K562 treated with DMSO at 1 percent for 24 hours (cell line): ENCODE data around the gene IFNL4. TPM values are rescaled to one million over a fixed set of nuclear protein-coding genes. Genes with fewer than 3 reads are reported as not detected.

Experiments used
- total RNA-seq: library from RNA; unstranded; fragments of 300-600 nt; gene quantifications from 2 replicates; pipeline ENCODE4 v1.2.3, GENCODE V29; 2022; ENCODE audit warnings: low read depth; ENCODE audit not compliant: insufficient read depth

The IFNL4 gene
- total RNA-seq, result not detected in 2 replicates

DNA sequence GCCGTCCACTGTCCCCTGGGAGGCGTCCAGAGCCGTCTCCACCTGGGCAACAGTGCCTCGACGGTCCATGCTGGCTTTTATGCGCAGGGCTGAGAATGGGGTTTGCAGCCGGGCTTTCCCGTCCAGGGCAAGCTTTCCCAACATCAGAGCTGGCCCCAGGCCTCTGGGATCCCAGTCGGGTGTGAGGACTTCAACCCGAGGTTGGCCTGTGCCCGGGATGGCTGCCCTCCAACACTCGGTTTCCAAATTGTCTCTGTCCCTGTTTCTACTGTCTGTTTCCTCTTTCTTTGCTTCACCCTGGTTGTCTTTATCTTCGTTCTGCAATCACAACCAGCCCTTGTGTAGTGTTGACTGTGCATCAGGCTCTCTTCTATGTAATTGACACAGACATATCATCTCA, at the start of gene IFNL4:
IFNL4 (minus strand) TSS at position 51 of the 400 bp plus-strand sequence.

DNA sequence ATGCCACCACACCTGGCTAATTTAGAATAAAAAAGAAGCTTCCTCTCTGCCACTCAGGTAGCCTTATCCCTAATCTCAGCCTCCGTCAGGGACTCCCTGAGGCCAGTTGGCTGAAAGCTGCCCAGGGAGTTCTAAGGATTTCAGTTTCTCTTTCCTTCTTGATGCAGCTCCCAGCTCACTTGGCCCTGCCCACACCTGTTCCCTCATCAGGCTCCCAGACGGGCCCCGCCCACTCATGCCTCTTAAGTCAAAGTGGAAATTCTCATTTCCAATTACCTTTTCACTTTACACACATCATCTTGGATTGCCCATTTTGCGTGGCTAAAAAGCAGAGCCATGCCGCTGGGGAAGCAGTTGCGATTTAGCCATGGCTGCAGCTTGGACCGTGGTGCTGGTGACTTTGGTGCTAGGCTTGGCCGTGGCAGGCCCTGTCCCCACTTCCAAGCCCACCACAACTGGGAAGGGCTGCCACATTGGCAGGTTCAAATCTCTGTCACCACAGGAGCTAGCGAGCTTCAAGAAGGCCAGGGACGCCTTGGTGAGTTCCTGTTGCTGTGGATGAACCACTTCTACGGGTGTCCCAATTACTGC, 47.5 kb upstream of the IFNL4 start, which contains the start of gene IFNL1:
IFNL1 (plus strand) TSS at position 353 of the 591 bp plus-strand sequence; CDS start at position 368, 15 bp downstream.

DNA sequence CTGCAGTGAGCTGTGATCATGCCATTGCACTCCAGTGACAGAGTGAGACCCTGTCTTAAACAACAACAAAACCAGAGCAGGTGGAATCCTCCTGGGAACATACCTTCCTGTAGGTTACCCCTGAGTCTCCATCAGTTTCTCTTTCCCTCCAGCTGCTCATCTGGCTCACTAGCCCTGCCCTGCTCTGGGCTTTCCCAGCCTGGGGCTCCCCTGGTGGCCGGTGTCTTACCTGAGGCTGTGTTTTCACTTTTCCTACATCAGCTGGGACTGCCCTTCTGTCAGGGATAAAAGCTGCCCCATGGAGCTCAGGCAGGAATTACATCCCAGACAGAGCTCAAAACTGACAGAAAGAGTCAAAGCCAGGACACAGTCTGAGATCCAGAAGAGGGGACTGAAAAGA, 19.4 kb upstream of the IFNL4 start, which contains the start of gene IFNL2:
IFNL2 (plus strand) TSS at position 312 of the 400 bp plus-strand sequence. CDS start 173 bp downstream, outside the sequence.

DNA sequence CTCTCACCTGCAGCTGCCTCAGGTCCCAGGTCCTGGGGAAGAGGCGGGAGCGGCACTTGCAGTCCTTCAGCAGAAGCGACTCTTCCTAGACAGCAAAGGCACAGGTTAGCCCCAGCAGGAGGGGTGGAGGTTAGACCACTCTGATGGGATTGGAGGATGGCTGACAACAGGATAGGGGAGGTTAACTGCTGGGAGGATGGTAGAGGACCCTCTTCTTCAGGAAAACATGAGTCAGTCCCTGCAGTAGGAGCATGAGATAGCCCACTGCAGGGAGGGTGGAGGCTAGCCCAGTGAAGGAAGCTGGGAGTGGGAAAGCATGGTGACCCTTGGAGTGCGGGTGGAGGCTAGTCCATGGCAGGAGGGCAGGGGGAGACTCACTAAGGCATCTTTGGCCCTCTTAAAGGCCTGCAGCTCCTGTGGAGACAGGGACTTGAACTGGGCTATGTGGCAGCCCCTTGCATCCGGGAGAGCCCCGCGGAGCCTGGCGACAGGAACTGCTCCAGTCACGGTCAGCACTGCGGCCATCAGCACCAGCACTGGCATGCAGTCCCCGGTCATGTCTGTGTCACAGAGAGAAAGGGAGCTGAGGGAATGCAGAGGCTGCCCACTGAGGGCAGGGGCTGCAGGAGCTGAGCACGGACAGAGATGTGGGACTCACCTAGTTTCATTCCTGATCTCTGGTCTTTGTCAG, 4.1 kb downstream of the IFNL4 start, which contains the start of gene IFNL3:
IFNL3 (minus strand) TSS at position 597 of the 691 bp plus-strand sequence; CDS start at position 558, 39 bp downstream.

DNA sequence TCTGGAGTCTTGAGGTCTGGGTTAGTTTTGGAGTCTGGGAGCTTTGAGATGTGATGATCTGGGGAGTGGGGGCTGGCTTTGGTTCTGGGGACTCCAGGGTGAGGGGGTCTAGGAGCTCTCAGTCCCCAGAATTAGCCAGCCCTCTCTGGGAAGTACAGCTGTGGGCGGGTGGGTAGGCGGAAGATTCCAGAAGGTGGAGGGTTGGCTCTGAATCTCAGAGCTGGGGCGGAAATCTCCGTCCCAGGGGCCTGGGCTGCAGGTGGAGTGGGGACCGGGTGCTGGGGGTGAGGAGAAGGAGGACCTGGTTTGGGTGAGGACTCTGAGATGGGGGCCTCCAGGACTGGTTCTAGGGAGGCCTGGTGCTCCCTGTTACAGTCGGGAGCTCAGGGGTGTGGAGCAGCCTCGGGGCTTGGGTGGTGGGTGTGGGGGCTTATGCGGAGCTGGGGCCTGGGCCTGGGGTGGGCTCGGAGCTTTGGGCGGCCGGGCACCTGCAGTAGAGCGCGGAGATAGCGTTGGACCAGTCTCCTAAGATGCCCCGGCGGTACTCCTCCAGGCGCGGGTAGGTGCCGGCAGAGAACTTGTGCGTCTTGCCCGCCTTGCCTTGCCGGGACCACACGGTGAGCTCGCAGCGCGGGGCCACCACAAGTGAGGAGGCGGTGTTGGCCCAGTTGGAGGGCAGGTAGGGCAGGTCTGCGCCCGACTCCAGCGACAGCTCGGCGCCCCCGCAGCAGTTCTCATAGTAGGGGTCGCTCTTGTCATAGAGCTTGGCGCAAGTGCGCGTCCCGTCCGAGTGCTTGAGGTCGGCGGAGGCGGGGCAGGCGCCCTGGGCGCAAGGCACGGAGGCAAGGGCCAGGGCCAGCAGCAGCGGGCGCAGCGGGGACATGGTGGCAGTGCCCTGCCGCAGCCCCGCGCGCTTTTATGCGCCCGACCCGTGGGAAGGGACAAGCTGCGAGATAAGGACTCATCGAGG, 45.0 kb downstream of the IFNL4 start, which contains the start of gene SYCN:
SYCN (minus strand) TSS at position 892 of the 970 bp plus-strand sequence; CDS start at position 883, 9 bp downstream.

DNA sequence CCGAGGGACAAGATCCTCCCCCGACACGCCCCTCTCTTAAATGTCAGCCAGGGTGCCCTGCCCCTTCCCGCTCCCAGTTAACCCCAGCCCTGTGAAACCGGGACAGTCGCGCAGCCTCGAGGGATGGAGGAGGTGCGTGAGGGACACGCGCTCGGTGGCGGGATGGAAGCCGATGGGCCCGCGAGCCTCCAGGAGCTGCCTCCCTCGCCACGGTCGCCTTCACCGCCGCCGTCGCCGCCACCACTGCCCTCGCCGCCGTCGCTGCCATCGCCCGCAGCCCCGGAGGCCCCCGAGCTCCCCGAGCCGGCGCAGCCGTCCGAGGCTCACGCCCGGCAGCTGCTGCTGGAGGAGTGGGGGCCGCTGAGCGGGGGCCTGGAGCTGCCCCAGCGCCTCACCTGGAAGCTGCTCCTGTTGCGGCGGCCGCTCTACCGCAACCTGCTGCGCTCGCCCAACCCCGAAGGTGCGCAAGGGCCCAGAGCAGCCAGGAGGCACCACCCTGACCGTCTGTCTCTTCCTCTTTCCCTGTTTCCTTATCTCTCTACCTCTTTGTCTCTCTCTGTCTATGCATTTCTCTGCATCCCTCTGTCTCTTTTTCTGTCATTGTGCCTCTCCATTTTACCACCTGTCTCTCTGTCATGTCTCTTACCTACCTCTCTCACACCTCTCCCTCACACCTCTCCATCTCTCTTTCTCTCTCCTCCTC, 51.6 kb downstream of the IFNL4 start, which contains the start of gene NCCRP1:
NCCRP1 (plus strand) TSS at position 105 of the 703 bp plus-strand sequence; CDS start at position 124, 19 bp downstream.

Other genes with a start within 250 kb of the IFNL4 start
- gene FBXO27, start 216.3 kb downstream of the IFNL4 start, total RNA-seq, result 7.4 and 8.0 TPM in 2 replicates
- not detected in 2 replicates for gene ACP7, start 164.5 kb downstream of the IFNL4 start, total RNA-seq
- gene PAK4, start 123.1 kb downstream of the IFNL4 start, total RNA-seq, result 48.0 and 51.2 TPM in 2 replicates
- not detected in 2 replicates for gene NCCRP1, start 51.9 kb downstream of the IFNL4 start, total RNA-seq
- gene SYCN, start 44.6 kb downstream of the IFNL4 start, total RNA-seq, result not detected in 2 replicates
- not detected in 2 replicates for gene IFNL3, start 3.9 kb downstream of the IFNL4 start, total RNA-seq
- not detected in 2 replicates for gene IFNL2, start 19.5 kb upstream of the IFNL4 start, total RNA-seq
- gene IFNL1, start 47.6 kb upstream of the IFNL4 start, total RNA-seq, result not detected in 2 replicates
- 10.9 TPM in 2 replicates for gene LRFN1, start 72.0 kb upstream of the IFNL4 start, total RNA-seq
- gene GMFG, start 87.2 kb upstream of the IFNL4 start, total RNA-seq, result 81.4 and 85.9 TPM in 2 replicates
- gene SAMD4B, start 93.6 kb upstream of the IFNL4 start, total RNA-seq, result 170 and 208 TPM in 2 replicates
- gene PAF1, start 142.2 kb upstream of the IFNL4 start, total RNA-seq, result 50.1 and 61.0 TPM in 2 replicates
- 36.0 and 37.6 TPM in 2 replicates for gene MED29, start 142.5 kb upstream of the IFNL4 start, total RNA-seq
- 27.8 and 28.8 TPM in 2 replicates for gene ZFP36, start 158.0 kb upstream of the IFNL4 start, total RNA-seq
- gene PLEKHG2, start 163.8 kb upstream of the IFNL4 start, total RNA-seq, result 10.1 and 12.5 TPM in 2 replicates
- gene RPS16, start 187.1 kb upstream of the IFNL4 start, total RNA-seq, result 10,023 and 10,404 TPM in 2 replicates
- gene SUPT5H, start 196.7 kb upstream of the IFNL4 start, total RNA-seq, result 124 and 137 TPM in 2 replicates
- 110 and 117 TPM in 2 replicates for gene TIMM50, start 232.0 kb upstream of the IFNL4 start, total RNA-seq